Left lung (tissue), 10 donors: ENCODE results near the gene EFCAB8. TPM values are rescaled to one million over a fixed set of nuclear protein-coding genes. Genes with fewer than 3 reads are reported as not detected.
"Not testable (repeated sequence)": the region's sequence is repeated elsewhere in the genome, so short reads cannot be mapped to it uniquely, and the experiment has no call there.

Experiments
- ATAC-seq: fragments of 200-7000 bp; cut with Tn5 transposase; one replicate; pipeline ENCODE4 v1.9.1; 2020; ENCODE audit warnings: moderate library complexity
- DNase-seq, 4 donors: peaks; one replicate each; pipeline ENCODE4 v3.0.0-alpha.2; 2013 to 2020
- H3K27ac ChIP-seq, 2 donors: fragments of 200-600 bp; sonication (generic) in 1 of 2; one replicate each; pipeline versions ENCODE4 v1.5.0 to v1.8.0; 2020 to 2021
- H3K27me3 ChIP-seq, 2 donors: fragments of 200-600 bp; sonication (generic) in 1 of 2; one replicate each; pipeline versions ENCODE4 v1.5.0 to v1.8.0; 2020 to 2021
- H3K36me3 ChIP-seq, 2 donors: fragments of 200-600 bp; sonication (generic) in 1 of 2; one replicate each; pipeline versions ENCODE4 v1.5.0 to v1.8.0; 2020 to 2021
- H3K4me1 ChIP-seq, 2 donors: fragments of 200-600 bp; one replicate each; pipeline ENCODE4 v1.8.0; 2021
- H3K4me3 ChIP-seq, 2 donors: fragments of 200-600 bp; sonication (generic) in 1 of 2; one replicate each; pipeline versions ENCODE4 v1.5.0 to v1.8.0; 2020 to 2021; ENCODE audit warnings: mild to moderate bottlenecking in 1 of 2
- H3K9me3 ChIP-seq, 2 donors: fragments of 200-600 bp; sonication (generic) in 1 of 2; one replicate each; pipeline versions ENCODE4 v1.5.0 to v1.8.0; 2020 to 2021
- CTCF ChIP-seq, 2 donors: fragments of 200-600 bp; sonication (generic) in 1 of 2; IDR thresholded peaks; one replicate each; pipeline versions ENCODE4 v1.5.0 to v1.8.0; 2021; ENCODE audit warnings: antibody characterized with exemption in 2 of 2
- intact Hi-C, 2 donors: fragments of 100-400 bp; cut with DNase I; formaldehyde crosslinking; loops; one replicate each; pipeline versions ENCODE4 v1.11.2 to v1.14.2; 2022
- polyA plus RNA-seq, 6 donors: library from polyadenylated mRNA; unstranded; fragments of 120-200 nt; gene quantifications; one replicate each; pipeline ENCODE4 v1.2.1, GENCODE V29; 2013; ENCODE audit not compliant: insufficient read length in 6 of 6
- total RNA-seq, 2 donors: library from RNA; stranded (reverse); fragmentation: NEBNext Ultra II Directional; extraction: Animal tissue kit (Norgen Biotek cat#: 25700); gene quantifications; one replicate each; pipeline ENCODE4 v1.2.1, GENCODE V29; 2021
- donor health status: DM: no; HTN: yes; CAD: no.
- donor health status: DM: no; HTN: no; CAD: no.

EFCAB8 gene
- total and polyA plus RNA-seq, 8 donors = 0.07 to 1.0 (median 0.15) TPM; not detected in 1

GRCh38 chr20:32959351-32960221 lies 100.9 kb downstream of the EFCAB8 start:
- H3K4me1 ChIP-seq = no peaks in the 10 kb centered on the region
- no peak overlapping the region for H3K4me3 ChIP-seq
- ATAC-seq (no peak), DNase-seq (no peak)
- peaks cover 0 to 17% of the 10 kb centered on the region in 2 donors for H3K27me3 ChIP-seq
- H3K36me3 ChIP-seq = no peaks in the 10 kb centered on the region
- H3K27ac ChIP-seq = no peak overlapping the region
- no peak for TF ChIP-seq CTCF (IDR thresholded peaks at IDR 0.05)
- H3K9me3 ChIP-seq = peaks cover 0 to 32% of the 10 kb centered on the region in 2 donors
- intact Hi-C loops = no loop called here

GRCh38 chr20:32960222-32960518 lies 101.4 kb downstream of the EFCAB8 start:
- ATAC-seq (no peak), DNase-seq (no peak)
- peaks cover 0 to 28% of the 10 kb centered on the region in 2 donors for H3K9me3 ChIP-seq
- no peak overlapping the region for H3K4me3 ChIP-seq
- H3K27me3 ChIP-seq = peaks cover 0 to 22% of the 10 kb centered on the region in 2 donors
- H3K27ac ChIP-seq = no peak overlapping the region
- no peaks in the 10 kb centered on the region for H3K36me3 ChIP-seq
- H3K4me1 ChIP-seq = no peaks in the 10 kb centered on the region
- intact Hi-C loops = no loop called here
- no peak for TF ChIP-seq CTCF (IDR thresholded peaks at IDR 0.05)

GRCh38 chr20:32960849-32961731 lies 102.4 kb downstream of the EFCAB8 start:
- Histone ChIP-seq H3K4me1 (no peaks in the 10 kb centered on the region), H3K27ac (no peak overlapping the region), H3K9me3 (peaks cover 0 to 21% of the 10 kb centered on the region in 2 donors), H3K4me3 (no peak overlapping the region), H3K27me3 (peaks cover 0 to 24% of the 10 kb centered on the region in 2 donors), H3K36me3 (no peaks in the 10 kb centered on the region)
- DNase-seq (peak in 1 of 4 donors; percentile 67), ATAC-seq (no peak)
- intact Hi-C loops = no loop called here
- no peak for TF ChIP-seq CTCF (IDR thresholded peaks at IDR 0.05)

- Histone ChIP-seq H3K9me3 (peaks cover 0 to 11% of the 10 kb centered on the region in 2 donors), H3K4me1 (no peaks in the 10 kb centered on the region), H3K27ac (no peak overlapping the region), H3K4me3 (no peak overlapping the region), H3K27me3 (peaks cover 0 to 24% of the 10 kb centered on the region in 2 donors), H3K36me3 (no peaks in the 10 kb centered on the region)
- intact Hi-C loops = no loop called here
- no peak for TF ChIP-seq CTCF (IDR thresholded peaks at IDR 0.05)
- no peak for DNase-seq
- no peak for ATAC-seq
Observed at GRCh38 chr20:32962053-32962452, 103.3 kb downstream of the EFCAB8 start.

- H3K9me3 ChIP-seq, intact Hi-C loops, H3K36me3 ChIP-seq, ATAC-seq, H3K27ac ChIP-seq, DNase-seq, H3K4me3 ChIP-seq, H3K4me1 ChIP-seq: not testable (repeated sequence)
- H3K27me3 ChIP-seq = peaks cover 0 to 24% of the 10 kb centered on the region in 2 donors
Observed at GRCh38 chr20:32962646-32963045, 103.9 kb downstream of the EFCAB8 start.
